Neural progenitor cell (in vitro differentiated cells): Measurements from ENCODE around the gene LDLRAD4.

ENCODE experiments used
- EZH2 ChIP-seq: fragments of 200-600 bp; sonication (generic); IDR thresholded peaks from 2 replicates; pipeline ENCODE4 v1.6.1; 2017; ENCODE audit warnings: antibody characterized with exemption, mild to moderate bottlenecking, moderate library complexity
- EZH2phosphoT487 ChIP-seq: fragments of 200-600 bp; sonication (generic); IDR thresholded peaks from 2 replicates; pipeline ENCODE4 v1.6.1; 2017; ENCODE audit warnings: antibody characterized with exemption
- TF ChIP-seq, protein P1 (sequence below): fragments of 200-600 bp; sonication (generic); IDR thresholded peaks from 2 replicates; pipeline ENCODE4 v1.5.1; 2017; ENCODE audit warnings: antibody characterized with exemption, mild to moderate bottlenecking

DNA sequence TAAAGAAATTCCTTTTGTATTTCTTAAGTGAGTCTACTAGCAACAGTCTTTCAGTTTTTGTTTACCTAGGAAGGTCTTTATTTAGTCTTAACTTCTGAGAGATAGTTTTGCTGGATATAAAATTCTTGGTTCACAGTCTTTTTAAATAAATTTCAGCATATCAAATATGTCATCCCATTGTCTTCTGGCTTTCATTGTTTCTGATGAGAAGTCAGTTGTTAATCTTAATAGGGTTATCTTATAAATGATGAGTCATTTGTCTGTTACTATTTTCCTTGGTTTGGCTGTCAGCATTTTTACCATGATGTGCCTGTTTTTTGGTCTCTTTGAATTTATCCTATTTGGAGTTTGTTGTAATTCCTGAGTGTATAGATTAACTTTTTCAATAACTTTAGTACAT lies 378.5 kb downstream of the LDLRAD4 start:
- TF ChIP-seq, protein P1, sequence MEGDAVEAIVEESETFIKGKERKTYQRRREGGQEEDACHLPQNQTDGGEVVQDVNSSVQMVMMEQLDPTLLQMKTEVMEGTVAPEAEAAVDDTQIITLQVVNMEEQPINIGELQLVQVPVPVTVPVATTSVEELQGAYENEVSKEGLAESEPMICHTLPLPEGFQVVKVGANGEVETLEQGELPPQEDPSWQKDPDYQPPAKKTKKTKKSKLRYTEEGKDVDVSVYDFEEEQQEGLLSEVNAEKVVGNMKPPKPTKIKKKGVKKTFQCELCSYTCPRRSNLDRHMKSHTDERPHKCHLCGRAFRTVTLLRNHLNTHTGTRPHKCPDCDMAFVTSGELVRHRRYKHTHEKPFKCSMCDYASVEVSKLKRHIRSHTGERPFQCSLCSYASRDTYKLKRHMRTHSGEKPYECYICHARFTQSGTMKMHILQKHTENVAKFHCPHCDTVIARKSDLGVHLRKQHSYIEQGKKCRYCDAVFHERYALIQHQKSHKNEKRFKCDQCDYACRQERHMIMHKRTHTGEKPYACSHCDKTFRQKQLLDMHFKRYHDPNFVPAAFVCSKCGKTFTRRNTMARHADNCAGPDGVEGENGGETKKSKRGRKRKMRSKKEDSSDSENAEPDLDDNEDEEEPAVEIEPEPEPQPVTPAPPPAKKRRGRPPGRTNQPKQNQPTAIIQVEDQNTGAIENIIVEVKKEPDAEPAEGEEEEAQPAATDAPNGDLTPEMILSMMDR = no peak
- TF ChIP-seq EZH2phosphoT487 (no peak), EZH2 (no peak)
